Fibroblast of skin of back (primary cell): ENCODE data around the gene ANKRD18B. TPM values are rescaled to one million over a fixed set of nuclear protein-coding genes. Genes with fewer than 3 reads are reported as not detected.
"Not testable (repeated sequence)": the region's sequence is repeated elsewhere in the genome, so short reads cannot be mapped to it uniquely, and the experiment has no call there.

ENCODE experiments used
- DNase-seq: peaks from one replicate; pipeline ENCODE4 v3.0.0-alpha.2; 2013
- polyA plus RNA-seq, 2 experiments: library from polyadenylated mRNA; unstranded; fragments of 120-200 nt; gene quantifications; one replicate each; pipeline ENCODE4 v1.2.1, GENCODE V29; 2013; ENCODE audit not compliant: insufficient read length in 2 of 2

The ANKRD18B gene
- 0.17 TPM for polyA plus RNA-seq (2013, experiment 1 of 2; ENCODE audit: insufficient read length)
- 0.04 TPM for polyA plus RNA-seq (2013, experiment 2 of 2; ENCODE audit: insufficient read length)

DNA sequence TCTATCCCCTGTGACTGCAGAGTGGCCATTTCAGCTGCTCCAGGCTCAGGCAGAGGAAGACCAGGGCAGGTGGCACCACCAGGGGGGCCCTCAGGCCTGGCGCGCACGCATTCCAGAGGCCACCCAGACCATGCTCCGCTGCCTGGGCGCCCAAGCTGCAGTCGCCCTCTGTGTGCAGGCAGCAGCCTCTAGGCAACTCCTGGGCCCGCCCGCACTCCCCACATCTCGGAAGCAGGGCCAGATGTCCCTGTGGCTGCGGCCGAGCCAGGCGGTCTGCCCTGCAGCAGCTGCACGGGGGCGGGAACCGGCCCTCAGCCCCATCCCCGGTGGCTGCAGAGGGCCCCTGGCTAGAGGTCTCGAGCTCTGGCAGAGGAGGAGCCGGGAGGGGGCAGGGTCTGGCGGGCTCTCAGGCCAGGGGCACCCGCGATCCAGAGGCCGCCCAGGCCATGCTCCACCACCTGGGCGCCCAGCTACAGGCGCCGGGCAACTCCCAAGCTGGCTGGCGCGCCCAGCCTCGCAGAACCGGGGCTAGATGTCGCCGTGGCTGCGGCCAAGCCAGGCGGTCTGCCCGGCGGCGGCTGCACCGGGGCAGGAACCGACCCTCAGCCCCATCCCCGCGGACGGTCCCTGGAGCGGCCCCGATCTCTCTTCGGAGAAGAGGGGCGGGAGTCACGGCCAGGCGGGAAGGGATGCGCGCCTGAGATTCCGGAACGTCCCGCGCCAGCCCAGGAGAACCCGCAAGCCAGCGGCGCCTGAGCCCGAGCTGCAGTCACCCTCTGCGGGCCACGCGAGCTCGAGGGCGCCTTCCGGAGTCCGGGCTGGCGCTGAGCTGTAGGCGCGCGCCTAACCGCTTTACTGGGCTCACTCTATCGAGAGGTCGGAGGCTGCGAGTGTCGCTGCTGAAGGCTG is at the start of gene ANKRD18B:
ANKRD18B (plus strand) TSS at position 855 of the 909 bp plus-strand sequence. CDS start 239 bp downstream, outside the sequence.
- DNase-seq: peak; percentile 51

DNA sequence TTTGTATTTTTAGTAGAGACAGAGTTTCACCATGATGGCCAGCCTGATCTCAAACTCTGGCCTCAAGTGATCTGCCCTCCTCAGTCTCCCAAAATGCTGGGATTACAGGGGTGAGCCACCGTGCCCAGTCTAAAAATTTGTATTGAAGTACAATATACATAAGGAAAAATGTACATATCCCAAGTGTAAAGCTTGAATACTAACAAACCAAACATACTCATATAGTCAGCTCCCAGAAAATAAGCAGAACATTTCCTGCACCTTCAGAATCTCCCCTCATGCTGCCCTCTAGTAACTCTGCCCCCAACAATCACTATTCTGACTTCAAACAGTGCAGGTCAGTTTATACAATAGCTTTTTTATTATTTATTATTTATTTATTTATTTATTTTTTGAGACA is 48.7 kb upstream of the ANKRD18B start:
- no peak for DNase-seq

DNA sequence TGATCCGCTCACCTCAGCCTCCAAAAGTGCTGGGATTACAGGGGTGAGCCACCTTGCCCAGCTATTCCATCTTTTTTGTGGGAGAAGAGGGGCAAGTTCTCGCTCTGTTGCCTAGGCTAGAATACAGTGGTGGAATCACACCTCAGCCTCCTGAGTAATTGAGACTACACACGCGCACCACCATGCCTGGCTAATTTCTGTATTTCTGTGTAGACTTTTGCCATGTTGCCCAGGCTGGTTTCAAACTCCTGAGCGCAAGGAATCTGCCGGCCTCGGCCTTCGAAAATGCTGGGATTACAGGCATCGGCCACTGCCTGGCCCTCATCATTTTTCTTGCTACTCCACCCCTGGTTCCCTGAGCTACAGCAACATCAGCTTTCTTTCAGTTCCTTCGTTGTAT is 47.5 kb upstream of the ANKRD18B start:
- no peak for DNase-seq

- peak; percentile 36 for DNase-seq
These were observed 43.9 kb upstream of the ANKRD18B start for GRCh38 chr9:33480106-33480505.

GRCh38 chr9:33480976-33481375 is 43.1 kb upstream of the ANKRD18B start:
- no peak for DNase-seq

- not testable (repeated sequence) for DNase-seq
These were observed 38.7 kb upstream of the ANKRD18B start for GRCh38 chr9:33485312-33485711.

DNA sequence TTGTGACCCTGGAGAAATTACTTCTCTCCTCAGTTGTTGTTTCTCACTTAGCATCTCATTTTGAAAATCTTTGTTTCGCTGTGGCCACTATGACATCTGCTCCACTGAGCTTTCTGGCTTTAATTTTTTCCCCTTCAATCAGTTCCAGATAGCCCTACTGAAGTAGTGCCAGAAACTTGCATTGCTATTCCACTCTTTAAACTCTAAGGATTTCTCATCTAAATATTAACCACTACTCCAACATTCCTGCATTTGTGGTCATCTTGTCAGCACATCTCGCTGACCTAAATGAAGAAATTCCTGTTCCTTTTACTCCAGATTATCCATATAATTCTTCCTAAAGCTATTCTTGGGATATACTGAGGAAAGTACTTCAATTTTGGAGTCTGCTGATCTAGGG is 35.0 kb upstream of the ANKRD18B start:
- DNase-seq: peak; percentile 71

GRCh38 chr9:33493819-33494218 is 30.2 kb upstream of the ANKRD18B start:
- DNase-seq: not testable (repeated sequence)

GRCh38 chr9:33498387-33498786 is 25.7 kb upstream of the ANKRD18B start:
- DNase-seq: no peak

DNA sequence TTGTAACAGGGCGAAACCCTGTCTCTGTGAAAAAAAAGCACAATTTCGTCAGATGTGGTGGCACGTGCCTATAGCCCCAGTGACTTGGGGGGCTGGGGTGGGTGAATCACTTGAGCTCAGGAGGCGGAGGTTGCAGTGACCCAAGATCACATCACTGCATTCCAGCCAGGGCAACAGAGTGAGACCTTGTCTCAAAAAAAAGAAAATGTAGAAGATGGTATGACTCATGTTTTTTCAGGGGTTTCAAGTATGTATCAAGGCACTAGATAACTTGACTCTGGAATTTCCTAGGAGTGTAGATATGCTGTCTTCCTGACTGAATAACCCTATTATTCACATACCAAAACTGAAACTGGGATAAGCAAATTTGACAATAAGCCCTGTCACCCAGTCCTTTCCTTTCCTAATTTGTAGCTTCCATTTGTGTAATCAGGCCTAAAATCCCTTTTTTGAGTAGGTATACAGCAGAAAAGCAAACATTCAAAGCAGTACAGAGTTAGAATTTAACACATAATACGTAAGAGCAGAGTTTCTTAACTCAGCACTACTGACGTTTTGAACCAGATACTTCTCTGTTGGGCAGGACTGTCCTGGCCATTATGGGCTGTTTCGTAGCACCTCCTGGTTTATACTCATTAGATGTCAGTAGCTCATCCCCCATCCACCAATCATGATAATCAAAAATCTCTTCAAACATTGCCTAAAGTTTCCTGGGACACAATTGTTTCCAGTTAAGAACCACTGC is 17.3 kb upstream of the ANKRD18B start:
- peak; percentile 99 for DNase-seq

- DNase-seq: peak; percentile 71
These were observed 13.5 kb upstream of the ANKRD18B start for GRCh38 chr9:33510262-33511183.

GRCh38 chr9:33511184-33511517 is 12.9 kb upstream of the ANKRD18B start:
- not testable (repeated sequence) for DNase-seq

GRCh38 chr9:33512535-33512934 is 11.5 kb upstream of the ANKRD18B start:
- DNase-seq: not testable (repeated sequence)

DNA sequence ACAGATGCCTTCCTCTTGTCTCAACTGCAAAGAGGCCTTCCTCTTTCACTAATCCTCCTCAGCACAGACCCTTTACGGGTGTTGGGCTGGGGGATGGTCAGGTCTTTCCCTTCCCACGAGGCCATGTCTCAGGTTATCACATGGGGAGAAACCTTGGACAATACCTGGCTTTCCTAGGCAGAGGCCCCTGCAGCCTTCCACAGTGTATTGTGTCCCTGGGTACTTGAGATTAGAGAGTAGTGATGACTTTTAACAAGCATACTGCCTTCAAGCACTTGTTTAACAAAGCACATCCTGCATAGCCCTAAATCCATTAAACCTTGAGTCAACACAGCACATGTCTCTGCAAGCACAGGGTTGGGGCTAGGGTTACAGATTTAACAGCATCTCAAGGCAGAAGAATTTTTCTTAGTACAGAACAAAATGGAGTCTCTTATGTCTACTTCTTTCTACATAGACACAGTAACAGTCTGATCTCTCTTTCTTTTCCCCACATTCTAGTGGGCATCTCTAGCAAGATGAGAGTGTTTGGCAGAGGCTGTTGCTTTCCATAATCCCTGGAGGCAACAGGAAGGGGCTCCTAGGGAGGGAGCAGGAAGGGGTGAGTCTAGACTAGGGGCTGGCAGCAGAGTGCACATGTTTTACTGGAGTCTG is 8.6 kb upstream of the ANKRD18B start:
- DNase-seq: not testable (repeated sequence)

DNA sequence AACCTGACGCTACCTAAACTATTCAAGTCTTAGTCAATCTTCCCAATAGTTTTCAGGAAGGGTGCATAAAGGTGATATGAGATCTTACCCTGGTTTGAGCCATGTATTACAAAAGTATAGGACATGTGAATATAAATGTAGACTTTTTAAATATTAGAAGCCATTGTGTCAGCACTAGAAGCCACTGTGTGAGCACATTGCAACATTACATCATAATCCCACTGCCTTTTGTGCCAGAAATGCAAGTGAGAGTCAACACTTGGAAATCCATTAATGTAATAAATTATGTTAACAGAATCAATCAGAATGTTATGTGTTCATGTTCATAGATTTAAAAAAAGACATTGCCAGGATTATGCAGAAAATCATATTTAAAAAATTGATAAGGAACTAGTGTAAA is 7.7 kb upstream of the ANKRD18B start:
- not testable (repeated sequence) for DNase-seq

- DNase-seq: peak; percentile 61
These were observed 6.7 kb upstream of the ANKRD18B start for GRCh38 chr9:33517373-33517772.

GRCh38 chr9:33517934-33518577 is 6.0 kb upstream of the ANKRD18B start:
- DNase-seq: peak; percentile 75

GRCh38 chr9:33521861-33522260 is 2.2 kb upstream of the ANKRD18B start:
- DNase-seq: not testable (repeated sequence)

DNA sequence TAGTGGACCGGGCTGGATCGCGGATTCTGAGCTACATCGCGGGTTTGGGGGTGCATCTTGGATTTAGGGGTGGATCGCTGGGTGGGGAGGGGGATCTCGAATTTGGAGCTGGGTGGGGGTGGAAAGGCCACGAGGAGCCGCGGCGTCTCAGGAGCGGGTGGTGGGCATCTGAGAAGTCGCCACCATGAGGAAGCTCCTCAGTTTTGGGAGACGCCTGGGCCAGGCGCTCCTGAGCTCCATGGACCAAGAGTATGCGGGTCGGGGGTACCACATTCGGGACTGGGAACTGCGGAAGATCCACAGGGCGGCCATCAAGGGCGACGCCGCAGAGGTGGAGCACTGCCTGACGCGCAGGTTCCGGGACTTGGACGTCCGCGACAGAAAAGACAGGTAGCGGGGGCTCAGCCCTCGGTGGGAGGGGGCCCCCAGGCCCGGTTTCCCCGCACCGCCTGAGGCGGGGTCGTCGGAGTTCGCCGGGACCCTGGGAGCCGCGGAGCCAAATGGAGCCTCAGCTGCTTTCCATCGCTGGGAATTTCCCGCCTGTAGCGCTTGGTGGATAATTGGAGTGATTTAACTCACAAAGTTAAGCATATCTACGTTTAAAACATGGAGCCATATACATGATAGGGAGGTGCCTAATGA is 376 bp downstream of the ANKRD18B start:
- DNase-seq: no peak

GRCh38 chr9:33528069-33528468 is 4.0 kb downstream of the ANKRD18B start:
- DNase-seq: not testable (repeated sequence)

- not testable (repeated sequence) for DNase-seq
These were observed 9.9 kb downstream of the ANKRD18B start for GRCh38 chr9:33533958-33534357.
